Activated CD8-positive, alpha-beta memory T cell treated with anti-CD3 and anti-CD28 coated beads, Interleukin-2, amount 50 U/mL, for 1 hour (primary cell): ENCODE results near the gene RAE1.

Experiments used
- DNase-seq: peaks from one replicate; pipeline ENCODE4 v3.0.0-alpha.2; 2020; ENCODE audit errors: extremely low read depth

RAE1 gene, protein sequence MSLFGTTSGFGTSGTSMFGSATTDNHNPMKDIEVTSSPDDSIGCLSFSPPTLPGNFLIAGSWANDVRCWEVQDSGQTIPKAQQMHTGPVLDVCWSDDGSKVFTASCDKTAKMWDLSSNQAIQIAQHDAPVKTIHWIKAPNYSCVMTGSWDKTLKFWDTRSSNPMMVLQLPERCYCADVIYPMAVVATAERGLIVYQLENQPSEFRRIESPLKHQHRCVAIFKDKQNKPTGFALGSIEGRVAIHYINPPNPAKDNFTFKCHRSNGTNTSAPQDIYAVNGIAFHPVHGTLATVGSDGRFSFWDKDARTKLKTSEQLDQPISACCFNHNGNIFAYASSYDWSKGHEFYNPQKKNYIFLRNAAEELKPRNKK

DNA sequence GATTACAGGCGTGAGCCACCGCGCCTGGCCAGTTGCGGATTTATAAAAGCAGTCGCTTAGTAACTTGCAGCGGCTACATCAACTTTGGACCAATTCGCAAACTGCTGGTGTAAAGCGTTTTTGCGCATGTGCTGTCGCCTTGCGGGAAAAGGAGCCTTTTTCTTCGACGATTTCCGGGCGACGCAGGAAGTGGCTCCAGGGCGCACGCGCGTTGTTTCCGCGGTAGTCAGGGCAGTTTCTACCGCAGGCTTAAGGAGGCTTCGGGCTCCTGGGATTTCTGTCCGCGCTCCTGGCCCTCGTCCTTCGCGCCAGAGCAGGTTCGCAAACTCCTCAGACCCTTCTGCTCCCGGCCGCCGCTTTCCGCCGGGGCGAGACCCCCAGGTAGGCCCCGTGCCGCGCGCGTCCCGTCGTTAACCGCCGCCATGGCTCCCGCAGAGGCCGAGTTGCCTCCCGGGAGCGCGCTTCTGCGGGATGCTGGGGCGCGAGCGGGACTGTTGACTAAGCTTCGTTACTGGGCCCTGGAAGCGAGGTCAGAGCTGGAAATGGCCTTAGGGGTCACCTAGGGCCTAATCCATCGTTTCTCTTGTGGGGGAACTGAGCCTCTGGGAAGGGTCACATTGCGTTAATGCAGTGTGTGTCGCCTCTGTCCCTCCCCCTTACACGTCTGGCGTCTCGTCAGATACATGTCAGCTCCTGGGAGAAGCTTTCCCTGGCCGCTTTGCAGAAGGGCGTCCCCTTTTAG, at the start of gene RAE1:
RAE1 (plus strand) TSS at position 214 of the 742 bp plus-strand sequence. CDS start 2,784 bp downstream, outside the sequence.
- peak; percentile 82 for DNase-seq

DNA sequence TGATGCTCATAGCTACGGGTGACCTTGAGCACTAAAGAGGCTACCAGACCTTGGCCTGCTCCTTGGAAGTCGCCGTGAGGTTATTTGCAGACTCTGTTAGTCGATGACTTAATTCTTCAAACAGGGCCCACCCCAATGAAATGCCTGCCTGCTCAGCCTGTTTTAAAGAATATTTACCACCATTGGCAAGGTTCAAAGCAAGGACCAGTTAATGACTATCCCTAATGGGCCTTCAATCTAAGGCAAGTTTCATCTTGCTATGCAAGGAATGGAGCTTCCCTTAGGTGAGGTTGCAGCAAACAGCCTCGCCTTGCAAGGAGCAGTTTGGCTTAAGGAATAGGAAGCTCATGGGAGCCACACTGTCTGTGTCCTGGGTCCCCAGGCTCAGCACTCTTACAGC, 44.3 kb upstream of the RAE1 start:
- DNase-seq, result no peak

DNA sequence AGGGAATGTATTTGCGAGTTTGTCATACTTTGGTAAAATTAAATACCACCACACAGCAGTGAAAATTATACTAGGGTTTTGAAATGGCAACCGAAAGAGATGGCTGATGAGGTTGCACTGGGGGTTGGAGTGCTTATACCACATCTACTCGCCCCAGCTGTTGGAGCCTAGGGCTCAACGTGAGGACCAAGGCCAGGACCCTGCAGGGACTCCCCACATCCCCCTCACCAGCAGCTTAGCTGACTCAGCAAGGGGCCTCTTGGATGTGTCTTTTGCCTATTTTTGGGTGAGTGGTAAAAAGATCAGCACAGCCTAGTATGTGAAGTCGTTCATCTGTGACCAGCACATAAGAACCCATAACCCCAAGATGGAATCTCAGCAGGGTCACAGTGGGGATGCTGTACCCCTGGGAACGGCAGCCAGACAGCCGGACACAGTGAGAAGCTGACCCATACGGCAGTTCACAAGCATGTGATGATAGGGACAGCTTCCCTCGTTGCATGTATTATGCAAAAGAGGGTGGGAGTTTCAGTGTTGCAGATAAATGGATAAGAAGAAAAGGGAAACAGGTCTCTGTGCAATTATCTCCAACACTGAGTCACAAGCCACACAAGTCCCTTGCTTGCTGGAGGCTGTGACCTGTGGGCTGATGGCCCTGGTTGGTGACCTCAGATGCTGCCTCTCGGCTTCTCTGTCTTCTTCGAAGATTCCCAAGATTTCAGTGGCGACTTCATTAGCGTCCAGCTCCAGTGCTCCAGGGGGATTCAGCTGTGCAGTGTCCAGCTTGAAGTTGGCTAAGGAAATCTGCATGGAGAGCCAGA, 42.4 kb upstream of the RAE1 start:
- DNase-seq, result no peak

DNA sequence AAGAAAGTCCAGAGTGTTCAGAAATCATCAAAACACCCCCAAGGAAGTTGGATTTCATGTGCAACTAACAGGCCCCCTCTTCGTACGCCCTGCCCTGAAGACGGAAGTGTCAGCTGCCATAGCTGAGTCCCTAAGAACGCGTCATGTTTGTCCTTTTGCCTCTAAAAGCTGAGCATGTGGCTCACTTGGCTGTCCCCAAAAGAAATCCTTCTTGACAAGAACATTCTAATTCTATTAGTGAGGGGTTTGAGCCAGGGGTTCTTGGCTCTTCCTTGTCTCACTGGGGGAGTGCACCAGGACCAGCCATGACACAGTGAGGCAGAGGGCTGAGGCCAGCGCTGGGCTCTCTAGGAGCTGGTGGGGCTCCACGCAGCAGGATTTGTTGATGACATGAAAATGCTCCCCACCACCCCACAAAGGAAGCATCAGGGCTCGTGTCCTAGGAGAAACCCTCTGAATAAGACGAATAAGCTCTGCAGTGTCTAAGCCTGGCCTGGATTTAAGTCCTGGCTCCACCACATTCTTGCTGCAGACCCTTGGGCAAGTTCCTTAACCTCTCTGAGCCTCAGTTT, 41.4 kb upstream of the RAE1 start:
- no peak for DNase-seq

DNA sequence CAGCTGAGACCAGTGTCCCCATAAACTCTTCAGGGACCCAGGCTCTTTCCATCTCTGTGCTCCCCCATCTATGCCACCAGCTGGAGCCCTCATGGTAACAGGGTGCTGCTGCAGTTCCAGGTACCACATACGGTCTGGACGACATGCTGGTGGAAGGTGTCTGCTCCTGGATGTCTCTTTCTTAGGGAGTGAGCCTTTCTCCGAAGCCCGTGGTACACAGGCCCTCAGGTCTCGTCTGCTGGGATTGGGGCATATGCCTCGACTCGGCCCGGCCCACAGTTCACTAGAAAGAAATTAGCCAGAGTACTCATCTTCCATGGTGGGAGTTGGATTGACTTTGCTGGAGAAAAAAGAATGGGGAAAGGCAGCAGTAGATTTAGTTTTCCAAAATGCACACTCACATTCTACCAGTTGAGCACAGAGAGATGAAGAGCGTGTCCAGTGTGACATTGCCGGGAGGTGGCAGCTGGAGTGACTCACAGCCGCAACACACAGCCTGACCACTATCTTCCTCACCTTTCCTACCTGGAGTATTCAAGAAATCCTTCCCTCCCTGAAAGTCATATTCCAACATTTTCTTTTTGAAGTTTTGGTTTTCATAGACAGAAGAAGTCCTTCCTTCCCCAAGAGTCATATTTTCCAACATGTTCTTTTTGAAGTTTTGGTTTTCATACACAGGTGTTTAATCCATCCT, 40.1 kb upstream of the RAE1 start:
- DNase-seq, result no peak

DNA sequence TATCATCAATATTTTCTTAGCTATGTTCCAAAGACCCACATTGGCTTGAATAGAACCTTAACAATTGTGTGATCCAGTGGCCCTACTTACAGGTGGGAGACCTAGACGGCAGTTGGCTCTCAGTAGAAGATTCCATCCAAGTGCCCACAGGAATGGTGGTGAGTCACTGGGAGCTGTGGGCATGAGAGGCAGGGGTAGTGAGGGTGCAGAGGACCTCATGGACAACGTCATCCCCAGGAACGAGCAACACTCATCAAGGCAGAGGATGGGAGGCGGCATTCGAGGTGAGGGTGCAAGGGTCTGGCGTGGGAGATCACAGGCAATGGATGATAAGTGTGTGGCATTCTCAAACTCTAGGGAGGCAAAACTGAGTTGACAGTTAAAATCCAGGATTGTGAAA, 38.9 kb upstream of the RAE1 start:
- DNase-seq, result no peak

DNA sequence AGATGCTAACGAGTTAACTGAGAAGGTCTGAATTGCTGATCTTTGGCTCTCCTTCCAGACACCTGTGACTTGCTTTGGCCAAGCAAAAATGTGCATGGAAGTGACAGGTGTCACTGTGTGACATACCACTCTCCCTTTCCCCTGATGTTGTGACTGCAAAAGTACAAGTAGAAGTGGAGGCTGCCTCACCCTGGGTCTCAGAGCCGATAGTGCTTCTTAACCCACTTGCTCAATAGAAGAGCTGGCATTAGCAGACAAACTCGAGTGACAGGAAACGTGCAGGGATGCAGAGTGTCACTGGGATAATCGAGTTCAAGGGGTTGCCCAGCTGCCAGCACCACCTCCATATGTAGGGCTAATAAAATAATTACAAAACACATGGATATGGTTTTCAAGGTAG, 37.8 kb upstream of the RAE1 start:
- no peak for DNase-seq

DNA sequence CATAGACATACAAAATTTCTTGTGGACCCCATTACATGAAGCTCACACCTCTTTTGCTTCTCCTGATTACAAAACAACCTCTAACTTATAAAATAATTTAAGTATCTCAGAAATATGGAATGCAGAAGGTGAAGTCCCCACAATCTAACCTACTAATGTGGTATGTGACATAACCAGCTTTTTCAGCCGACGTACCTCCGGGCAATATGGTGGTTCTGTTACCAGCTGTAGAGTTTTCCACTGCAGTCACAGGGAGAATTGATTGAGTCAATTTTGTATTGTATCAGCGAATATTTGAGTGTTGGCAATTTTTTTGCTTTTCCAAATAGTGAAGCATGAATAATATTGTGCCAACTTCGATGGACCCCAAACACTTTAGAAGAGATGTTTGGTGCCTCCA, 37.1 kb upstream of the RAE1 start:
- DNase-seq, result no peak

DNA sequence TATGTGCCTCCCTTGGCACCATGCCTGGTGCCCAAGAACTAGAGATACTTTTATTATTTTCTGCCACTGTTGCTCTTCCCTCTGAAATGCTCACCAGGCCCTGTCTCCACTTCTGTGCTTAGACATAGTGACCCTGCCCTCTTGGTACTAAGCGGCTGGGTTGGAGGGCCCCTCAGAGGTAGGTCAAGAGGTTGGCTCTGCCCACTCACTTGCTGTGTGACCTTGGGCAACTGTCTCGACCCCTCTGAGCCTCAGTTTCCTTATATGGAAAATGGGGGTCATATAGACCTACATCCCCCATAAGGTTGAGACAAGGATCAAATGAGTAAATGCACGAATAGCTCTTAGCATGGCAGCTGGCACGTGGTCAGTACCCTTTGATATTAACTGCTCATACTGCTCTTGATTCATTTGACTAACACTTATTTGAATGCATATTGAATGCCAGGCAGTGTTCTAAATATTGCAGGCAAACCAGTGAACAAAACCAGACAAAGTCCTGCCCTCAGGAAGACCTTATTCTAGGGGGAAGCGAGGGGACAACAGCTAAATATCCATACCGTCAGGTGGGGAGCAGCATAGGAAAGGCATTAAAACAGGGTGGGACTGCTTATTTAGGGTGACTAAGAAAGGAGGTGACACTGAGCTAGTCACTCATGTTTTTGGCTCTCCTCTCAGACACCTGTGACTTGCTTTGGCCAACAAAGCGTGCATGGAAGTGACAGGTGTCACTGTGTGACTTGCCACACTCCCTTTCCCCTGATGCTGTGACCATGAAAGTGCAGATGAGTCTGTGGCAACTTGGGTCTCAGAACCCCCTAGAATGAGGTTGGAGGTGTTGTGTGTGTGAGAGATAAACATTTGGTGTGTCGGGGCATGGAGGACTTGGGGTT, 35.7 kb upstream of the RAE1 start:
- DNase-seq, result no peak

DNA sequence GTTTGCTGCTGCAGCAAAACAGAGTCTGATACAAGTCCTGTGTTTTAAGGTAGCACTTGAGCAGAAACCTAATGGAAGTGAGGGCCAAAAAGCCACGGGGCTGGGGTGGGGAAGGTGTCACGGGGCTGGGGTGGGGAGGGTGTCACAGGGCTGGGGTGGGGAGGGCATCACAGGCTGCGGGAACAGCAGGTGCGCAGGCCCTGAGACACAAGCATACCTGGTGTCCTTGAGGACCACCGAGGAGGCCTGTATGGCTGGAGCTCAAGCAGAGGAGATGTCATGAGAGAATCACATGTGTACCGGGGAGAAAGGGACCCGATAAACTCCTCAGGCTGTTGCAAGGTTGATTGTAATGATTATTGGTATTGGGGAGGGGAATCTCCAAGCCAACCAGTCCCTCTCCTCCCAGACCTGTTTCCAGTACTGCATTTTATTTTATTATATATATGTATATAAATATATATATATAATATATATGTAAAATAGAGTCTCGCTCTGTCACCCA, 35.0 kb upstream of the RAE1 start:
- no peak for DNase-seq

DNA sequence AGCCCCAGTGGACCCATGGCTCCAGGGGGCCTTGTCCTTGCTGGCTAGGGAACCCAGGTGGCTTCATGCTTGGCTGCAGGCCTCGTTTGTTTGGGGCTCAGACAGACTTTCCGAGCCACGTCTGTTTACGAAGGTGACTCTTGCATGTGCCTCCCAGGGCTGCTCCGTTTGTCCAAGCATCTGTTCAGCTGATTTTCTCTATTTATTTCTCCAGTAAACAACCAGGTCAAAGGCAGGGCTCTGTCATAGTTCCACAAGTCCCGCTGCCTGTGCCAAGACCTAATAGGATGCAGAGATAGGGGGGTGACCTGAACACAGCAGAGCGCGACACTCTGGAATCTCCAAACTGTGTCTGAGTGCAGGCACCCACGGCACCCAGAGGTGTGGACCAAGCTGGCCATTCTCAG, 34.3 kb upstream of the RAE1 start:
- DNase-seq, result no peak

DNA sequence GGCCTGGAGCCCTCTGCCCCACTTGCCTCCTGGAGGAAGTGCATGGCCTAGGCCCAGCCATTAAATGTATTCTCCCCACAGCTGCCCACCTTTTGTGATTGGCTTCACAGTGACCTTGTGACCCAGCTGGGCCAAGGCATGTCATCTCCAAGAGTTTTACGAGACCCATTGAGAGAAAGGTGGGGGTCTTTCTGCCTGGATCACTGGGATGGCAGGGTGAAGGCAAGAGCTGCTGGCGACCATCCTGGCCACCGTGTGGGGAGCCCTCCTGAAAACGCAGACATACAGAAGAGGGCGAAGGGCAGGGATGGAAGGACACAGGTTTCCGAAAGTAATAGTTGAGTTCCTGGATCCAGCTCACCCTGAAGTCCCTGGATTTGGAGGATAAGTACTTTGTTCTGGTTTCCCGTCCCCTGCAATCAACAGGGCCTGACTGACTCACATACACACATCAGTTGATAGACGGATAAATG, 33.7 kb upstream of the RAE1 start:
- DNase-seq, result no peak

DNA sequence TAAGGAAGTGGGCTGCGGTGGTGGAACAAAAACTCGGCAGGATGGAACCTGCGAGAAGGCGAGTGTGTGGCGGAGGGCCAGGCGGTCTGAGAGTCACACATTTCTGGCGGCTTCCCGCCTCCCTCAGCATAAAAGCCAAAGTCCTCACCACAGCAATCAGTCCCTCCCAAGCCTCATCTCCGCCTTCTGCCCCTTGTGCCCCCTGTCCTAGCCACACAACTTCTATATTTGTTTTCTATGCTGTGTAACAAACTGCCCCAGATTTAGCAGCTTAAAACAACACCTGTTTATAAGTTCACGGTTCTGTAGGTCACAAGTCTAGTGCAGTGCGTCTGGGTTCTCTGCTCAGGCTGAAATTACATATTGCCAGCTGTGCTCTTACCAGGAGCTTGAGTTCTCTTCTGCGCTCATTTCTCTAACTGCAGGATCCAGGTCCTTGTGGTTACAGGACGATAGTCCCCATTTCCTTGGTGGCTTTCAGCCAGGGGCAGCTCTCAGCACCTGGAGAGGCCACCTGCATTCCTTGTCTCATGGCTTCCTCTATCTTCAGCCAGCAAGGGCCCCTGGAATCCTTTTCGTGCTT, 33.2 kb upstream of the RAE1 start:
- no peak for DNase-seq

DNA sequence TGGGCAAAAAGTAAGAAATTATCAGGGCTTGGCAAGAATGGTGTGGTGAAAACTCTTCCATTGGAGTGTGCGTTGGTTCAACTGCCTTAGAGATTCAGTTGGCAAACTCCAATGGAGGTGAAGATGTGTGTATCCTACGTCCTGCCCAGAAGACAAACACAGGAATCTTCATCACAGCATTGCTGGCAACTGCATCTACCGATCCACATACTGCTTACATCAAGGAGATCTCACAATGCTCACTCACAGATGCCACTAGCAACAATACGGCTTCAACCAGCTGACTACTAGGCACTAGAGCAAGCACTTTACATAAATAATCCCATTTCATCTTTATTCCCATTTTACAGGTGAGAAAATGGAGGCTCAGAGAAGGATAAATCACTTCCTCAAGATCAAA, 31.5 kb upstream of the RAE1 start:
- no peak for DNase-seq

DNA sequence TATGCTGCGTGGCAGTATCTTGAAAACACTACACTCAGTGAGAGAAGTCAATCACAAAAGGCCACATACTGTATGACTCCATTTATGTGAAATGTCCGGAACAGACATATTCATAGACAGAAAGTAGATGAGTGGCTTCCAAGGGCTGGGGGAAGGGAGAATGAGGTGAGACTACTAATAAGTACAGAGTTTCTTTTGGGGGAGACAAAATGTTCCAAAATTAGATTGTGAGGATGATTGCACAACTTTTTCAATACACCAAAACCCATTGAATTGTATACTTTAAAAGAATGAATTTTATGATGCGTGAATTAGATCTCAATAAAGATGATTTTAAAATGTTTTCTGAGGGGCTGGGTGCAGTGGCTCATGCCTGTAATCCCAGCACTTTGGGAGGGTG, 30.7 kb upstream of the RAE1 start:
- no peak for DNase-seq

DNA sequence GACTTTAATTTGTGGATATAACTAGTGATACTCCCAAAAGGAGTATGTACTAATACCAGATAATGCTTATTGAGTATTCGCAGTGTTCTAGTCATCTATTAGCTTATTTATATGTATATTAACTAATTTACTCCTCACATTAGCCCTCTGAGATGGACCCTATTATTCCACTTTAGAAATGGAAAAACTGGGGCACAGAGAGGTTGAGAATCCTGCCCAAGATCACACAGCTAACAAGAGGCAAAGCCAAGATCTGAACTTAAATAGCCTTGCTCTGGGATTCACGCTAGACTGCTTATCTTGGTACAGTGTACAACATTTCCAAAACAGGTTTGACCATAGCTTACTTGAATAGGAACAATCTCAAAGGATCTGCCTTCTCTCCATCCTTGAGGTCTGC, 29.9 kb upstream of the RAE1 start:
- DNase-seq, result no peak

DNA sequence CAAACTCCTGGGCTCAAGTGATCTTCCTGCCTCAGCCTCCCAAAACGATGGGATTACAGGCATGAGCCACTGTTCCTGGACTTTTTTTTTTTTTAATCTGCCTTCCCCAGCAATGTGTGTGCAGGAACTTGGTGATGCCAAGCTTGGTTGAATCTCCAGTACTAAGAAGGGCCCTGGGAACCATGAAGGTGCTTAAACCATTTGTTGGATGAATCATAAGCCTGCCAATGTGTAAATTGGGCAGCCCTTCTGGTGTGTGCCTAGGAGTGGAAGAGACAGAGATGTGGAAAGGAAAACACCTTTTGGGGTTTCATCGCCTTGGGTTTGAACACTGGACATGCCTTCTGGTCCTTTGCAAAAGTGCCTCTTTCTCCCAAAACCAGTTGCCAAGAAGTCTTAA, 28.6 kb upstream of the RAE1 start:
- no peak for DNase-seq

DNA sequence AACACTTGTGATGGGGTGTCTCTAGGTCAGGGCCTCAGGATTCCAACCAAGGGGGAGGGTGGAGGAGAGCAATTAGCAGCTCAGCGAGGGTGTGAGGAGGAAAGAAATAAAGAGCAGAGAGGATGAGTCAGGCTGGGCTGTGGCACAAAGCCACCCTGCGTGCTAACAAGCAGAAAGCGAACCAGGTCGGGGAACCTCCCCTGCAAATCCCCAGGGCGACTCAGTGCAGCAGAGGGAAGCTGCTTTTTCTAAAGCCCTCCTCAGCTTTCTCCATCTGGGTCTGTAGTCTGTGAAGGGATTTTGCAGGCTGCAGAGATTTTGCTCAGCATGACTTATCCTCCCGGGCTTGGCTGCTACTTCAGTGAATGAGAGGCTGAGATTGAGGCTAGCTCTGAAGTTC, 28.0 kb upstream of the RAE1 start:
- no peak for DNase-seq

DNA sequence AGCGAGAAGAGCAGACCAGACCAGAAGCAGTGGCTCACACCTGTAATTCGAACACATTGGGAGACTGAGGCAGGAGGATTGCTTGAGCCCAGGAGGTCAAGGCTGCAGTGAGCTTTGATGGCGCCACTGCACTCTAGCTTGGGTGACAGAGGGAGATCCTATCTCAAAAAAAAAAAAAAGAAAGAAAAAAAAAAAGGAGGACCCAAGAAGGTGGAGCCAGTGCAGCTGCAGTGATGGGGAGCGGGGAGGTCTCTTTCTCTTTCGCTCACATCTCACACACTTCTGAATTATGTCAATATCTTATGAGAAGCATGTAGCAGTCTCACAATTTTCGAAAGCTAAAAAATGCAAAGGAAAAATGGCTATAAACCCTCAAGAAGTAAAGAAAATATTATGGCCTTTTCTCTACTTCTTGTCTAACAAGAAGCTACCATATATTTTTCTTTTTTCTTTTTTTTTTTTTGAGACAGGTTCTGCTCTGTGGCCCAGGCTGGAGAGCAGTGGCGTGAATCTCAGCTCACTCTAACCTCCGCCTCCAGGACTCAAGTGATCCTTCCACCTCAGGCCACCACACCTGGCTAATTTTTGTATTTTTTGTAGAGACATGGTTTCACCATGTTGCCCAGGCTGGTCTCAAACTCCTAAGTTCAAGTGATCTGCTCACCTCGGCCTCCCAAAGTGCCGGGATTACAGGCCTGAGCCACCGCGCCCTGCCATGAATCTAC, 25.3 kb upstream of the RAE1 start:
- no peak for DNase-seq
